HepG2 (cell line): Measurements from ENCODE around the gene RPL41. TPM values are rescaled to one million over a fixed set of nuclear protein-coding genes. Genes with fewer than 3 reads are reported as not detected.

ENCODE experiments used
- ATAC-seq: fragments of 200-7000 bp; cut with Tn5 transposase; 3 replicates; pipeline ENCODE4 v1.9.1; 2020; ENCODE audit warnings: mild to moderate bottlenecking, moderate library complexity
- BruUV-seq: library from RNA; stranded (reverse); fragments of 400-500 nt; replicated peaks from 2 replicates; lab custom pipeline; 2021; lab: Mats Ljungman, UMichigan
- CTCF ChIA-PET: fragments of 300-600 bp; formaldehyde crosslinking; extraction: SDS; loops from one replicate; lab custom pipeline; 2021; ENCODE audit warnings: low total read pairs, inconsistent platforms, low intra/inter-chr PET ratio; lab: Yijun Ruan, JAX
- POLR2A ChIA-PET: fragments of 350-600 bp; sonication (Branson Sonifier 250); formaldehyde crosslinking; loops from one replicate; lab custom pipeline; 2020; ENCODE audit warnings: antibody characterized with exemption, inconsistent platforms; lab: Yijun Ruan, JAX
- DNase-seq: peaks from one replicate; pipeline ENCODE4 v3.0.0-alpha.2; 2015; ENCODE audit warnings: low spot score
- FAIRE-seq: peaks from 3 replicates; lab custom pipeline; 2011; peaks lifted over from hg19 to GRCh38; lab: Jason Lieb, UNC
- H2AFZ ChIP-seq: one replicate; pipeline ENCODE4 v1.6.1; 2011; ENCODE audit warnings: low read length, inconsistent platforms
- H3K27ac ChIP-seq: fragments of 300-600 bp; 3 replicates; pipeline ENCODE4 v1.8.0; 2011; ENCODE audit warnings: mixed run types, mild to moderate bottlenecking, mixed read lengths, low read length, inconsistent platforms; ENCODE audit not compliant: insufficient read depth; ENCODE audit errors: extremely low read length
- H3K27me3 ChIP-seq, 2 experiments: fragments of 200-600 bp in 1 of 2; 2 replicates in 1 of 2; 3 replicates in 1 of 2; pipeline versions ENCODE4 v1.6.0 to v1.8.0; 2011; ENCODE audit warnings: low read length in 2 of 2, mild to moderate bottlenecking in 2 of 2, moderate library complexity in 2 of 2, inconsistent platforms in 1 of 2; ENCODE audit not compliant: insufficient read depth in 2 of 2, control insufficient read depth in 1 of 2
- H3K36me3 ChIP-seq, 2 experiments: fragments of 200-600 bp in 1 of 2; replicated peaks in 1 of 2; 2 replicates in 1 of 2; 3 replicates in 1 of 2; pipeline versions ENCODE4 v1.5.1 to v1.8.0; 2011; ENCODE audit warnings: low read length in 2 of 2, inconsistent platforms in 1 of 2; ENCODE audit not compliant: insufficient read depth in 2 of 2, control insufficient read depth in 1 of 2
- H3K4me1 ChIP-seq: 2 replicates; pipeline ENCODE4 v1.5.1; 2012; ENCODE audit warnings: low read length, inconsistent platforms; ENCODE audit not compliant: insufficient read depth
- H3K4me2 ChIP-seq: 2 replicates; pipeline ENCODE4 v1.6.0; 2011; ENCODE audit warnings: low read depth, low read length, inconsistent platforms
- H3K4me3 ChIP-seq, 3 experiments: fragments of 200-600 bp in 1 of 3; sonication (generic), shearing (Covaris generic) in 1 of 3; replicated peaks in 1 of 3; 2 replicates each; pipeline ENCODE4 v1.5.1; 2011 to 2016; ENCODE audit warnings: low read length in 3 of 3, inconsistent platforms in 2 of 3, low read depth in 2 of 3, mild to moderate bottlenecking in 2 of 3, control low read depth in 1 of 3, mixed read lengths in 1 of 3; ENCODE audit not compliant: insufficient read depth in 1 of 3
- H3K79me2 ChIP-seq: one replicate; pipeline ENCODE4 v1.6.1; 2011; ENCODE audit warnings: low read length, inconsistent platforms; ENCODE audit not compliant: insufficient read depth
- H3K9ac ChIP-seq: 2 replicates; pipeline ENCODE4 v1.6.0; 2011; ENCODE audit warnings: mild to moderate bottlenecking, low read depth, low read length, inconsistent platforms; ENCODE audit not compliant: insufficient read depth
- H3K9me3 ChIP-seq: 2 replicates; pipeline ENCODE4 v1.5.1; 2012; ENCODE audit warnings: mild to moderate bottlenecking, low read length
- H4K20me1 ChIP-seq: 2 replicates; pipeline ENCODE4 v1.6.0; 2011; ENCODE audit warnings: inconsistent platforms, mild to moderate bottlenecking, low read length, moderate library complexity; ENCODE audit not compliant: insufficient read depth
- PAXIP1 ChIP-seq: sonication (generic); formaldehyde crosslinking; conservative IDR thresholded peaks from 2 replicates; pipeline ENCODE4 v1.4.0; 2020; ENCODE audit warnings: mild to moderate bottlenecking, missing genetic modification reagents, moderate library complexity
- RBFOX2 ChIP-seq: fragments of 200-400 bp; formaldehyde crosslinking; IDR thresholded peaks from 2 replicates; pipeline ENCODE4 v1.6.1; 2017; ENCODE audit warnings: low read depth, mild to moderate bottlenecking, low read length
- ZBTB7B ChIP-seq: sonication (generic); formaldehyde crosslinking; IDR thresholded peaks from 2 replicates; pipeline ENCODE4 v1.4.0; 2020; ENCODE audit warnings: missing genetic modification reagents
- WGBS: methylation state at CpG from one replicate; pipeline ENCODE4 v1.1.6; 2017; ENCODE audit warnings: low lambda C conversion rate; 5-methylcytosine and 5-hydroxymethylcytosine counted together
- in situ Hi-C: cut with HindIII; loops from 2 replicates; pipeline ENCODE4 v1.10.0; 2017; ENCODE audit warnings: low pct_unique_long_range_greater_than_20kb; ENCODE audit not compliant: extremely low pct_ligation_motif_present
- intact Hi-C: fragments of 100-400 bp; cut with micrococcal nuclease; formaldehyde crosslinking; loops from one replicate; pipeline ENCODE4 v1.10.0; 2022; ENCODE audit not compliant: unreplicated experiment
- polyA plus RNA-seq, 8 experiments: library from polyadenylated mRNA; depleted of rRNA in 3 of 8; stranded (reverse) in 7 of 8; unstranded in 1 of 8; fragments of >200 nt; fragmentation: Illumina TruSeq in 4 of 8; extraction: Trizol in 4 of 8; gene quantifications; 2 replicates each; pipeline versions ENCODE4 v1.2.1 to v1.2.3, GENCODE V29; 2011 to 2016; ENCODE audit warnings: low read depth in 4 of 8, missing spikeins in 1 of 8, mixed read lengths in 1 of 8; ENCODE audit not compliant: insufficient read depth in 1 of 8
- total RNA-seq, 5 experiments: library from RNA; depleted of rRNA; stranded (reverse); fragments of >200 nt; fragmentation: Illumina TruSeq; extraction: Trizol; gene quantifications; 2 replicates each; pipeline ENCODE4 v1.2.3, GENCODE V29; 2016; ENCODE audit warnings: low read depth in 1 of 5

Gene RPL41
- total and polyA plus RNA-seq, 2 of the 13 experiments (the other 11 are each of a cell fraction or from before 2014, with no cell fraction given) = 4,012 to 7,670 TPM

- TF ChIP-seq ZBTB7B (CRISPR knock-in tag) = no peak
- TF ChIP-seq, all 625 proteins: peak for 1
Observed at GRCh38 chr12:56101045-56101444, 15.4 kb upstream of the RPL41 start (continued).

DNA sequence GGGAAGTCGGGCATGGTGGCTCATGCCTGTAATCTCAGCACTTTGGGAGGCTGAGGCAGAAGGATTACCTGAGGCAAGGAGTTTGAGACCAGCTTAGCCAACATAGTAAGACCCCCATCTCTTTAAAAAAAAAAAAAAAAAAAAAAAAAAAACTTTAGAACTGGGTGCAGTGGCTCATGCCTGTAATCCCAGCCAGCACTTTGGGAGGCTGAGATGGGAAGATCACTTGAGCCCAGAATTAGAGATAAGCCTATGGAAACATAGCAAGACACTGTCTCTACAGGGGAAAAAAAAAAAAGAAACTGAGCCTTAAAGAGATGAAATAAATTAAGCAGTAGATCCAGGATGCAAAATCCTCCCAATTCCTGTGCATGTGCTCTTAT is 13.8 kb upstream of the RPL41 start:
- BruUV-seq = TSS peak; percentile 22
- DNase-seq (no peak), FAIRE-seq (no peak), ATAC-seq (no peak)
- Histone ChIP-seq H3K36me3 (peaks cover 29 to 53% of the 10 kb centered on the region in 2 experiments), H3K9ac (no peak overlapping the region), H4K20me1 (peaks cover 4% of the 10 kb centered on the region), H3K9me3 (no peaks in the 10 kb centered on the region), H3K27me3 (no peaks in the 10 kb centered on the region), H3K4me3 (no peak overlapping the region), H3K79me2 (peaks cover 32% of the 10 kb centered on the region), H2AFZ (no peak overlapping the region), H3K4me2 (no peak overlapping the region), H3K4me1 (peaks cover 35% of the 10 kb centered on the region), H3K27ac (peak overlapping the region; percentile 64)
- TF ChIP-seq RBFOX2 (0 out of 2 replicates have a peak, but pooled peaks have one; percentile 35), PAXIP1 (CRISPR knock-in tag) (no peak)
- intact Hi-C loops (no loop called here), in situ Hi-C loops (loop anchor here (5.0 kb wide), 1 partner anchor 55 kb away; no protein-coding TSS in a partner anchor)
- ChIA-PET CTCF (no interaction called here), POLR2A (interaction anchor here (1.4 to 6.5 kb wide), 5 partner anchors 13 to 26 kb away, joined by 3 to 279 read pairs (median 46); partner anchors contain the start of genes ERBB3, ESYT1, RPL41 and ZC3H10)
- WGBS = 100% methylated on average over 1 of the region's 1 CpG
